ENCODE results near the gene HGD.
"Not testable (repeated sequence)": the region's sequence is repeated elsewhere in the genome, so short reads cannot be mapped to it uniquely, and the experiment has no call there.

HGD gene

GRCh38 chr3:120678331-120678947, 3.6 kb downstream of the HGD start:
- H3K27ac ChIP-seq = peak overlapping the region; percentile 91

GRCh38 chr3:120677193-120677592, 4.8 kb downstream of the HGD start:
- not testable (repeated sequence) for H3K27ac ChIP-seq

More at GRCh38 chr3:120678331-120678947, 3.6 kb downstream of the HGD start:
- TF ChIP-seq ZFX (IDR thresholded peaks at IDR 0.05; ENCODE audit: borderline replicate concordance) = no peak
- TF ChIP-seq CTCF (IDR thresholded peaks at IDR 0.05) = no peak

- TF ChIP-seq CTCF (IDR thresholded peaks at IDR 0.05) = no peak
- TF ChIP-seq ZFX (IDR thresholded peaks at IDR 0.05; ENCODE audit: borderline replicate concordance) = no peak
These were observed 8.9 kb downstream of the HGD start for GRCh38 chr3:120673116-120673515.

GRCh38 chr3:120670576-120670975, 11.5 kb downstream of the HGD start:
- H3K27ac ChIP-seq = no peak overlapping the region
- no peak for TF ChIP-seq CTCF (IDR thresholded peaks at IDR 0.05)
- TF ChIP-seq ZFX (IDR thresholded peaks at IDR 0.05; ENCODE audit: borderline replicate concordance) = no peak

More at GRCh38 chr3:120673116-120673515, 8.9 kb downstream of the HGD start:
- no peak overlapping the region for H3K27ac ChIP-seq

- TF ChIP-seq ZFX (IDR thresholded peaks at IDR 0.05; ENCODE audit: borderline replicate concordance) = no peak
- no peak for TF ChIP-seq CTCF (IDR thresholded peaks at IDR 0.05)
- no peak overlapping the region for H3K27ac ChIP-seq
These were observed 17.1 kb downstream of the HGD start for GRCh38 chr3:120664926-120665325.

- peak overlapping the region; percentile 88 for H3K27ac ChIP-seq
- TF ChIP-seq CTCF (IDR thresholded peaks at IDR 0.05) (no peak), ZFX (IDR thresholded peaks at IDR 0.05; ENCODE audit: borderline replicate concordance) (no peak)
These were observed 20.1 kb downstream of the HGD start for GRCh38 chr3:120661945-120662344.

- H3K27ac ChIP-seq = peak overlapping the region; percentile 88
- TF ChIP-seq CTCF (IDR thresholded peaks at IDR 0.05) = no peak
- TF ChIP-seq ZFX (IDR thresholded peaks at IDR 0.05; ENCODE audit: borderline replicate concordance) = no peak
These were observed 20.7 kb downstream of the HGD start for GRCh38 chr3:120661106-120661905.

Data from 22Rv1 (cell line).